Activated CD8-positive, alpha-beta memory T cell treated with anti-CD3 and anti-CD28 coated beads, Interleukin-2, amount 50 U/mL, for 24 hours (primary cell): ENCODE measurements around the gene OR52N5.
A peak's percentile ranks its signal among the peaks of the same experiment; 100 is the strongest.

Experiments used
- DNase-seq: peaks from one replicate; pipeline ENCODE4 v3.0.0-alpha.2; 2020; ENCODE audit errors: extremely low read depth

Gene OR52N5

GRCh38 chr11:5783255-5783654 is at the start of gene OR52N5:
TSS of gene OR52N5 (minus strand) at chr11:5783355. CDS start at chr11:5778634, 4,721 bp downstream.
- DNase-seq, result no peak

- DNase-seq, result no peak
Observed at GRCh38 chr11:5831196-5831829, 48.2 kb upstream of the OR52N5 start.

GRCh38 chr11:5818245-5818886 is 35.2 kb upstream of the OR52N5 start:
- DNase-seq, result no peak

- no peak for DNase-seq
Observed at GRCh38 chr11:5815534-5815933, 32.4 kb upstream of the OR52N5 start.

GRCh38 chr11:5809905-5810795 is 27.0 kb upstream of the OR52N5 start:
- no peak for DNase-seq

GRCh38 chr11:5809122-5809519 is 26.0 kb upstream of the OR52N5 start:
- no peak for DNase-seq

- DNase-seq, result peak; percentile 25
Observed at GRCh38 chr11:5808500-5809121, 25.5 kb upstream of the OR52N5 start, which contains the start of gene OR52N2. TSS of gene OR52N2 (plus strand) at chr11:5808924. CDS start at chr11:5820336, 11,412 bp downstream.

GRCh38 chr11:5807580-5807979 is 24.4 kb upstream of the OR52N5 start:
- DNase-seq, result no peak

GRCh38 chr11:5803982-5804381 is 20.8 kb upstream of the OR52N5 start:
- no peak for DNase-seq

GRCh38 chr11:5796541-5796940 is 13.4 kb upstream of the OR52N5 start:
- DNase-seq, result no peak

- no peak for DNase-seq
Observed at GRCh38 chr11:5791165-5791564, 8.0 kb upstream of the OR52N5 start, which contains the start of gene OR52N1. TSS of gene OR52N1 (minus strand) at chr11:5791265. CDS start at chr11:5788816, 2,449 bp downstream.

GRCh38 chr11:5767056-5767455 is 16.1 kb downstream of the OR52N5 start:
- no peak for DNase-seq

- no peak for DNase-seq
Observed at GRCh38 chr11:5753943-5754342, 29.2 kb downstream of the OR52N5 start, which contains the start of gene OR52N4. TSS of gene OR52N4 (plus strand) at chr11:5754243. CDS start at chr11:5754741, 498 bp downstream.

GRCh38 chr11:5749836-5750235 is 33.3 kb downstream of the OR52N5 start:
- no peak for DNase-seq

- DNase-seq, result no peak
Observed at GRCh38 chr11:5746614-5747013, 36.5 kb downstream of the OR52N5 start.

- DNase-seq, result no peak
Observed at GRCh38 chr11:5738431-5738830, 44.7 kb downstream of the OR52N5 start.

GRCh38 chr11:5737670-5738392 is 45.3 kb downstream of the OR52N5 start:
- DNase-seq, result no peak

- DNase-seq, result no peak
Observed at GRCh38 chr11:5737091-5737490, 46.1 kb downstream of the OR52N5 start.

- no peak for DNase-seq
Observed at GRCh38 chr11:5736396-5736795, 46.8 kb downstream of the OR52N5 start, which contains the start of gene OR56B1. TSS of gene OR56B1 (plus strand) at chr11:5736448. CDS start at chr11:5736517, 69 bp downstream.

GRCh38 chr11:5727691-5728090 is 55.5 kb downstream of the OR52N5 start:
- no peak for DNase-seq

- DNase-seq, result no peak
Observed at GRCh38 chr11:5726351-5726750, 56.8 kb downstream of the OR52N5 start.
